Cardiac septum (tissue), 1 donor: ENCODE data around the gene RHD. TPM values are rescaled to one million over a fixed set of nuclear protein-coding genes. Genes with fewer than 3 reads are reported as not detected.
"Not testable (repeated sequence)": the region's sequence is repeated elsewhere in the genome, so short reads cannot be mapped to it uniquely, and the experiment has no call there.

ENCODE experiments used
- DNase-seq: peaks from one replicate; pipeline ENCODE4 v3.0.0-alpha.2; 2020; ENCODE audit warnings: low spot score
- intact Hi-C: fragments of 100-400 bp; cut with DNase I; formaldehyde crosslinking; loops from one replicate; pipeline ENCODE4 v1.14.0; 2022
- total RNA-seq: library from RNA; stranded (reverse); fragmentation: NEBNext Ultra II Directional; extraction: Animal tissue kit (Norgen Biotek cat#: 25700); gene quantifications from one replicate; pipeline ENCODE4 v1.2.1, GENCODE V29; 2021
- donor health status: DM: no; HTN: no; CAD: no.

RHD gene
- total RNA-seq, 1 donor from 2014 or later = not detected

- DNase-seq, intact Hi-C loops: not testable (repeated sequence)
Observed at GRCh38 chr1:25294889-25295826, 22.8 kb downstream of the RHD start.

- DNase-seq, intact Hi-C loops: not testable (repeated sequence)
Observed at GRCh38 chr1:25296501-25296900, 24.2 kb downstream of the RHD start.

- intact Hi-C loops, DNase-seq: not testable (repeated sequence)
Observed at GRCh38 chr1:25300729-25301128, 28.4 kb downstream of the RHD start.

GRCh38 chr1:25302330-25302729 is 30.0 kb downstream of the RHD start:
- intact Hi-C loops, DNase-seq: not testable (repeated sequence)

- DNase-seq, intact Hi-C loops: not testable (repeated sequence)
Observed at GRCh38 chr1:25304936-25305335, 32.6 kb downstream of the RHD start.

GRCh38 chr1:25308168-25308567 is 35.9 kb downstream of the RHD start:
- intact Hi-C loops, DNase-seq: not testable (repeated sequence)

- DNase-seq, intact Hi-C loops: not testable (repeated sequence)
Observed at GRCh38 chr1:25309085-25309484, 36.8 kb downstream of the RHD start.

- DNase-seq, intact Hi-C loops: not testable (repeated sequence)
Observed at GRCh38 chr1:25309486-25309885, 37.2 kb downstream of the RHD start.

GRCh38 chr1:25312806-25313470 is 40.6 kb downstream of the RHD start:
- intact Hi-C loops, DNase-seq: not testable (repeated sequence)

- intact Hi-C loops, DNase-seq: not testable (repeated sequence)
Observed at GRCh38 chr1:25320314-25320938, 48.1 kb downstream of the RHD start.

- DNase-seq, intact Hi-C loops: not testable (repeated sequence)
Observed at GRCh38 chr1:25322127-25322526, 49.8 kb downstream of the RHD start.

GRCh38 chr1:25324407-25324806 is 52.1 kb downstream of the RHD start:
- DNase-seq, intact Hi-C loops: not testable (repeated sequence)

- intact Hi-C loops, DNase-seq: not testable (repeated sequence)
Observed at GRCh38 chr1:25327864-25328790, 55.8 kb downstream of the RHD start.

GRCh38 chr1:25328791-25329185 is 56.5 kb downstream of the RHD start:
- not testable (repeated sequence) for DNase-seq

GRCh38 chr1:25329336-25329735 is 57.0 kb downstream of the RHD start:
- DNase-seq, intact Hi-C loops: not testable (repeated sequence)

More at GRCh38 chr1:25328791-25329185, 56.5 kb downstream of the RHD start:
- intact Hi-C loops = not testable (repeated sequence)

- intact Hi-C loops, DNase-seq: not testable (repeated sequence)
Observed at GRCh38 chr1:25329950-25330349, 57.6 kb downstream of the RHD start.

- DNase-seq = peak; percentile 83
- intact Hi-C loops = loop anchor here (5.0 kb wide), 2 partner anchors 90 to 95 kb away; partner anchors contain the start of genes MACO1 and RSRP1
Observed at GRCh38 chr1:25336922-25337354, 64.6 kb downstream of the RHD start.

- intact Hi-C loops = loop anchor here (5.0 kb wide), 2 partner anchors 90 to 95 kb away; partner anchors contain the start of genes MACO1 and RSRP1
- not testable (repeated sequence) for DNase-seq
Observed at GRCh38 chr1:25337483-25338187, 65.3 kb downstream of the RHD start.
